MM.1S (cell line): ENCODE results near the gene PLD4.

Experiments
- CTCF ChIP-seq: fragments of 300-600 bp; sonication (generic); IDR thresholded peaks from 2 replicates; pipeline ENCODE4 v1.5.1; 2016; ENCODE audit warnings: antibody characterized with exemption, low read length, mixed read lengths
- EZH2 ChIP-seq: fragments of 300-600 bp; sonication (generic); optimal IDR thresholded peaks from 2 replicates; pipeline ENCODE3; 2017; ENCODE audit warnings: low read depth, mild to moderate bottlenecking, antibody characterized with exemption, low read length, mixed read lengths
- EZH2phosphoT487 ChIP-seq: fragments of 300-600 bp; sonication (generic); IDR thresholded peaks from 2 replicates; pipeline ENCODE4 v1.6.1; 2018; ENCODE audit warnings: antibody characterized with exemption, low read length

- no peak for TF ChIP-seq CTCF
- no peak for TF ChIP-seq EZH2
- no peak for TF ChIP-seq EZH2phosphoT487
Observed at GRCh38 chr14:104882991-104883660, 41.6 kb upstream of the PLD4 start.
